ENCODE results near the gene SPIN3. TPM values are rescaled to one million over a fixed set of nuclear protein-coding genes. Genes with fewer than 3 reads are reported as not detected.

The SPIN3 gene
- total and polyA plus RNA-seq, 2 of the 13 experiments (the other 11 are each of a cell fraction or from before 2014, with no cell fraction given) = 8.4 to 8.8 TPM

- peak; percentile 29; the same call in 1 of the 2 replicates for TF ChIP-seq HOMEZ (CRISPR knock-in tag; IDR thresholded peaks at IDR 0.05; ENCODE audit: low read depth)
- TF ChIP-seq, protein P1, sequence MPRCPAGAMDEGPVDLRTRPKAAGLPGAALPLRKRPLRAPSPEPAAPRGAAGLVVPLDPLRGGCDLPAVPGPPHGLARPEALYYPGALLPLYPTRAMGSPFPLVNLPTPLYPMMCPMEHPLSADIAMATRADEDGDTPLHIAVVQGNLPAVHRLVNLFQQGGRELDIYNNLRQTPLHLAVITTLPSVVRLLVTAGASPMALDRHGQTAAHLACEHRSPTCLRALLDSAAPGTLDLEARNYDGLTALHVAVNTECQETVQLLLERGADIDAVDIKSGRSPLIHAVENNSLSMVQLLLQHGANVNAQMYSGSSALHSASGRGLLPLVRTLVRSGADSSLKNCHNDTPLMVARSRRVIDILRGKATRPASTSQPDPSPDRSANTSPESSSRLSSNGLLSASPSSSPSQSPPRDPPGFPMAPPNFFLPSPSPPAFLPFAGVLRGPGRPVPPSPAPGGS (CRISPR knock-in tag; IDR thresholded peaks at IDR 0.05) = no peak
- TF ChIP-seq FIP1L1 (IDR thresholded peaks at IDR 0.05; ENCODE audit: borderline replicate concordance, insufficient read depth, low read depth, low read length) = no peak
- TF ChIP-seq RFX1 (IDR thresholded peaks at IDR 0.05) = no peak
- peak; percentile 77 for TF ChIP-seq ZNF687 (CRISPR knock-in tag; IDR thresholded peaks at IDR 0.05)
- TF ChIP-seq TEAD3 (CRISPR knock-in tag; optimal IDR thresholded peaks at IDR 0.05; ENCODE audit: borderline replicate concordance) = peak; percentile 47
- no peak for TF ChIP-seq ZNF20 (CRISPR knock-in tag; IDR thresholded peaks at IDR 0.05)
- TF ChIP-seq SNRNP70 (IDR thresholded peaks at IDR 0.05; ENCODE audit: low read depth, low read length) = no peak
- TF ChIP-seq MXI1 (IDR thresholded peaks at IDR 0.05; ENCODE audit: borderline replicate concordance, low read depth, low read length) = 0 out of 3 replicates have a peak, but pooled peaks have one; percentile 48
- no peak for TF ChIP-seq POLR2AphosphoS2 (IDR thresholded peaks at IDR 0.05; ENCODE audit: low read depth, low read length)
- no peak for TF ChIP-seq ZNF274 (CRISPR knock-in tag; IDR thresholded peaks at IDR 0.05)
- TF ChIP-seq MAFF (IDR thresholded peaks at IDR 0.05; ENCODE audit: low read depth, low read length) = no peak
- TF ChIP-seq PHF5A (CRISPR knock-in tag; IDR thresholded peaks at IDR 0.05; ENCODE audit: low read depth, unreplicated experiment) = no peak
- TF ChIP-seq ZNF407 (CRISPR knock-in tag; IDR thresholded peaks at IDR 0.05; ENCODE audit: not compliant biosample characterization) = no peak
These were observed at the start of gene SPIN3 (continued) for GRCh38 chrX:56995271-56995994.

Data from HepG2 (cell line).